Fibroblast of lung (primary cell): ENCODE results near the gene PRR16.

Experiments used
- CTCF ChIP-seq, 2 donors: IDR thresholded peaks in 1 of 2; conservative IDR thresholded peaks in 1 of 2; 1 replicate in 1 of 2; 2 replicates in 1 of 2; pipeline ENCODE4 v1.5.1; 2011 to 2012; ENCODE audit warnings: low read length in 2 of 2, control low read depth in 1 of 2, inconsistent platforms in 1 of 2, low read depth in 1 of 2, mild to moderate bottlenecking in 1 of 2
- EZH2 ChIP-seq: IDR thresholded peaks from 2 replicates; pipeline ENCODE4 v1.5.1; 2012; ENCODE audit warnings: low read length, control low read depth, mild to moderate bottlenecking; ENCODE audit errors: missing control alignments

- TF ChIP-seq EZH2 = no peak
- TF ChIP-seq CTCF (conservative IDR thresholded peaks at IDR 0.05 in 1 of 2, IDR thresholded peaks at IDR 0.05 in 1 of 2; ENCODE audit: low read depth in 1 of 2, low read length in 2 of 2) = no peak
These were observed 99.9 kb downstream of the PRR16 start for GRCh38 chr5:120564013-120564412.
